GM10248 (cell line): ENCODE data around the gene RRP1.

Experiments
- CTCF ChIA-PET: fragments of 300-600 bp; sonication (Branson Sonifier 250); formaldehyde crosslinking; extraction: SDS; loops from one replicate; lab custom pipeline; 2021; ENCODE audit warnings: antibody characterized with exemption; lab: Yijun Ruan, JAX
- POLR2A ChIA-PET: fragments of 350-650 bp; sonication (Branson Sonifier 250); formaldehyde crosslinking; extraction: SDS; loops from one replicate; lab custom pipeline; 2020; ENCODE audit warnings: antibody characterized with exemption; lab: Yijun Ruan, JAX
- DNase-seq: peaks from one replicate; pipeline ENCODE4 v3.0.0; 2012; ENCODE audit errors: extremely low spot score
- TF ChIP-seq, protein P1 (sequence below): IDR thresholded peaks from 2 replicates; pipeline ENCODE4 v1.5.1; 2012; ENCODE audit warnings: mild to moderate bottlenecking, low read depth; ENCODE audit errors: extremely low read depth, missing control alignments, control extremely low read depth

The RRP1 gene

DNA sequence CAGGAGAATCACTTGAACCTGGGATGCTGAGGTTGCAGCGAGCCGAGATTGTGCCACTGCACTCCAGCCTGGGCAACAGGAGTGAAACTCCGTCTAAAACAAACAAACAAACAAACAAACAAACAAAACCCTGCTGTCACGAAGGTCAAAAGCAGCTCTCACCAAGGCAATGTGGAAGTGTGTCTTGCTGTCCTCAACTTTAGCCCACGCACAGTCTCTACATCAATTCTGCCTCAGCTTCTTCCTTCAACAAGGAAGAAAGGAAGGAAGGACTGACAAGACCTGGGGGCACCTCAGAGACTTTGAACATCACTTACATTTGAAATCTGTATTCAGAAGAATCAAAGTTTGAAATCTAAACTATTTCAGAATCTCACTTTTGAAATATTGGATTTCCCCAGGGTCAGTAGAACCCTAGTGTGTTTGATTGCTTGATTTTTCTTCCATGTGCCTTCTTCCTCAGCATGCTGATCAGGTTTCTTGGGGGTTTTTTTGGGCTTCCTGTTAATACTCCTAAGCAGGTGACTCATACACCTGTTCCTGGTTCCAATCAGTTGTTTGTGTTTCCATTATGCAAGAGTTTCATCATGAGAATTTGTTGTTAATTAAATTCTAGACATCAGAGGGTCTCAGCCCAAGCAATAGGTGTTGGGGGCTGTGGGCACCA, 6.8 kb upstream of the RRP1 start:
- ChIA-PET POLR2A (no interaction called here), CTCF (no interaction called here)
- DNase-seq, result no peak
- TF ChIP-seq, protein P1, sequence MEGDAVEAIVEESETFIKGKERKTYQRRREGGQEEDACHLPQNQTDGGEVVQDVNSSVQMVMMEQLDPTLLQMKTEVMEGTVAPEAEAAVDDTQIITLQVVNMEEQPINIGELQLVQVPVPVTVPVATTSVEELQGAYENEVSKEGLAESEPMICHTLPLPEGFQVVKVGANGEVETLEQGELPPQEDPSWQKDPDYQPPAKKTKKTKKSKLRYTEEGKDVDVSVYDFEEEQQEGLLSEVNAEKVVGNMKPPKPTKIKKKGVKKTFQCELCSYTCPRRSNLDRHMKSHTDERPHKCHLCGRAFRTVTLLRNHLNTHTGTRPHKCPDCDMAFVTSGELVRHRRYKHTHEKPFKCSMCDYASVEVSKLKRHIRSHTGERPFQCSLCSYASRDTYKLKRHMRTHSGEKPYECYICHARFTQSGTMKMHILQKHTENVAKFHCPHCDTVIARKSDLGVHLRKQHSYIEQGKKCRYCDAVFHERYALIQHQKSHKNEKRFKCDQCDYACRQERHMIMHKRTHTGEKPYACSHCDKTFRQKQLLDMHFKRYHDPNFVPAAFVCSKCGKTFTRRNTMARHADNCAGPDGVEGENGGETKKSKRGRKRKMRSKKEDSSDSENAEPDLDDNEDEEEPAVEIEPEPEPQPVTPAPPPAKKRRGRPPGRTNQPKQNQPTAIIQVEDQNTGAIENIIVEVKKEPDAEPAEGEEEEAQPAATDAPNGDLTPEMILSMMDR, result no peak

DNA sequence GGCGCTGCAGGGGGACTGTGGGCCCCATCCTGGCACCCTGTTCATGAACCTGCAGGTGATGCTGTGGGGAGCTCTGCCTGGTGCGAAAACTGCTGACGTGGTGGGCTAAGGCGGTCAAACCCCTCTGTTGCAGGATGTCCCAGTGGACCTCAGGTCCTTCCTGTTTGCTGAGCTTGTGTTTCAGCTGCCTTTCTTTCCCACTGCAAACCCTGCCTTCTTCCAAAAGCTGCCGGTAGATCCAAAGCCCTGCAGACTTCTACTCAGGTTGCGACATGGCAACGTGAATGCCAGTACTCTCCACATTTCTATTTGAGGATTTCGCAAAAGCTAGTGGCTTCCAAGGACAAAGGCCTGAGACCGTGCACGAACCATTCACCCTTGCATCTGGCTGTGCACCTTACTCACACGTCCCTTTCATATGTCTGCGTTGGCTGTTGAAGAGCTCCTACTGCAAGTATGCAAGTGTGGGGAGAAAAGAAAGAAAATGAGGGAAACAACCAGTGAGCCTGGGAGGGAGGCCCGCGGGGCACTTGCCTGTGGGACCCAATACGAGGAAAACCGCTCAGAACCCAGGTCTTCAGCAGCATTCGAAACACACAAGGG, 6.2 kb upstream of the RRP1 start:
- ChIA-PET CTCF (no interaction called here), POLR2A (no interaction called here)
- DNase-seq, result no peak
- TF ChIP-seq, protein P1, result no peak

DNA sequence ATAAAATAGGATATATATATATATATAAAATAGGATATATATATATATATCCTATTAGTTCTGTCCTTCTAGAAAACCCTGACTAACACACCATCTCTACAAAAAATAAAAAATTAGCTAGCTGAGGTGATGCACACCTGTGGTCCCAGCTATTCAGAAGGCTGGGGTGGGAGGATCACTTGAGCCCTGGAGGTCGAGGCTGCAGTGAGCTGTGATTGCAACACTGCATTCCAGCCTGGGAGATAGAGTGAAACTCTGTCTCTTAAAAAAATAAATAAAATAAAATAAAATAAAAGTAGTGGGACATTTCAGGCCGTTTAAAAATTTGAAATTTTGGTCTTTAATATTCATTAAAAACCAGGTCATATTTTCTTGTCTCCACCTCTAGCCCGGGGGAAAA, 4.2 kb upstream of the RRP1 start:
- CTCF ChIA-PET, result no interaction called here
- no peak for DNase-seq
- TF ChIP-seq, protein P1, result no peak
- POLR2A ChIA-PET, result no interaction called here

DNA sequence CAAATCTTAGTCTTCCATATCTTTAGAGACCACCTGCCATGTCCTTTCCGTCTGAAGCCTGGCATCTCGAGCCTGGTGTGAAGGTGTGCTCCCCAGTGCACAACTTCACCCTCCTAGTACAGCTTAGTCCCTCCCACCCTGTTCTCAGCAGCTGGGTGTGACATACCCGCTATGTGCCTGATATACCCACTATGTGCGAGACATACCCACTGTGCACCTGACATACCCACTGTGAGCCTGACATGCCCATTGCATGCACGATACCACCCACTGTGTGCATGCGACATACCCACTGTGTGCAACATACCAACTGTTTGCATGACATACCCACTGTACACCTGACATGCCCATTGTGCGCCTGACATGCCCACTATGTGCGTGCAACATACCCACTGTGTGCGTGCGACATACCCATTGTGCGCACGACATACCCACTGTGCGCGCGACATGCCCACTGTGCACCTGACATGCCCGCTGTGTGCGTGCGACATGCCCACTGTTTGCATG, 3.0 kb upstream of the RRP1 start:
- TF ChIP-seq, protein P1, result no peak
- no peak for DNase-seq
- ChIA-PET POLR2A (no interaction called here), CTCF (no interaction called here)

DNA sequence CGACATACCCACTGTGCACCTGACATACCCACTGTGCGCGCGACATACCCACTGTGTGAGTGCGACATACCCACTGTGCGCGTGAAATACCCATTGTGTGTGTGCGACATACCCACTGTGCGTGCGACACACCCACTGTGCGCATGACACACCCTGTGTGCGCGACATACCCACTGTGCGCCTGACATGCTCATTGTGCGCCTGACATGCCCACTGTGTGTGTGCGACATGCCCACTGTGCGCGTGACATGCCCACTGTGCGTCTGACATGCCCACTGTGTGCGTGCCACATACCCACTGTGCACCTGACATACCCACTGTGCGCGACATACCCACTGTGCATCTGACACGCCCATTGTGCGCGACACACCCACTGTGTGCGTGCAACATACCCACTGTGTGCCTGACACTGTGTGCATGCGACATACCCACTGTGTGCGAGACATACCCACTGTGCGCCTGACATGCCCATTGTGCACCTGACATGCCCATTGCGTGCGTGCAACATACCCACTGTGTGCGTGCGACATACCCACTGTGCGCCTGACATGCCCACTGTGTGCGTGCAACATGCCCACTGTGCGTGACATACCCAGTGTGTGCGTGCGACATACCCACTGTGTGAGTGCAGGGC, 2.5 kb upstream of the RRP1 start:
- ChIA-PET CTCF (no interaction called here), POLR2A (no interaction called here)
- no peak for DNase-seq
- TF ChIP-seq, protein P1, result no peak

DNA sequence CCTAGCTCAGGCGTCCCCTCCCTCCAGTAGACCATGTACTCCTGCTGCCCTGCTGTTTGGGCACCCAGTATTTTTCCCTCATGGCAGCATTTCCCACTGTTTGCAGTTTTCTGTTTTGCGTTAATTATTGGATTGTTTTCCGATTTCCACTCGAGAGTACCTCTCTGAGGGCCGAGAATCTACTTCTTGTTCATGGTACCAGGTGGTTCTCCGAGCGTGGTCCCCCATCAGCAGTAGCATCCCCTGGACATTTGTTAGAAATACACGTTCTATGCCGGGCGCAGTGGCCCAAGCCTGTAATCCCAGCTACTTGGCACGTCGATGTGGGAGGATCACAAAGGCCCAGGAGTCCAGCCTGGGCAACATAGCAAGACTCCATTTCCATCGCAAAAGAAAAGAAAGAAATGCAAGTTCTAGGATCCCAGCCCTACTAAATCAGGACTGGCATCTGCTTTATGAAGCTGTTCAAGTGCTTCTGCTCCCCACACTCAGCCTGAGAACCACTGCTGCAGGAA, 690 bp downstream of the RRP1 start:
- TF ChIP-seq, protein P1, result no peak
- ChIA-PET POLR2A (no interaction called here), CTCF (interaction anchor here (0.6 to 2.5 kb wide), 25 partner anchors 9 to 225 kb away, joined by 3 to 21 read pairs (median 4); partner anchors contain the start of genes HSF2BP and RRP1B)
- no peak for DNase-seq
